ENCODE data around the gene RNF19B. TPM values are rescaled to one million over a fixed set of nuclear protein-coding genes. Genes with fewer than 3 reads are reported as not detected.
A peak's percentile ranks its signal among the peaks of the same experiment; 100 is the strongest.

RNF19B gene
- total and polyA plus RNA-seq, 2 of the 13 experiments (the other 11 are each of a cell fraction or from before 2014, with no cell fraction given): 15.3 to 22.5 TPM

- TF ChIP-seq PHF21A (CRISPR knock-in tag; IDR thresholded peaks at IDR 0.05) (no peak), BCL6 (CRISPR knock-in tag; IDR thresholded peaks at IDR 0.05) (no peak), E2F5 (CRISPR knock-in tag; conservative IDR thresholded peaks at IDR 0.05) (peak; percentile 48; the same call in 1 of the 2 replicates), PAX8 (CRISPR knock-in tag; IDR thresholded peaks at IDR 0.05; ENCODE audit: borderline replicate concordance) (no peak; the same call in 1 of the 2 replicates), STAT6 (CRISPR knock-in tag; IDR thresholded peaks at IDR 0.05; ENCODE audit: borderline replicate concordance) (no peak), NR2C2 (CRISPR knock-in tag; IDR thresholded peaks at IDR 0.05; ENCODE audit: borderline replicate concordance) (no peak), SMARCC2 (IDR thresholded peaks at IDR 0.05) (no peak), REST (IDR thresholded peaks at IDR 0.05; ENCODE audit: borderline replicate concordance in 1 of 2, low read depth in 1 of 2, low read length in 2 of 2) (no peak; a peak in 1 of 4 replicates), PITX1 (CRISPR knock-in tag; IDR thresholded peaks at IDR 0.05) (no peak), CREM (IDR thresholded peaks at IDR 0.05) (no peak), CREM (CRISPR knock-in tag; IDR thresholded peaks at IDR 0.05) (no peak), STAT5B (CRISPR knock-in tag; IDR thresholded peaks at IDR 0.05) (no peak; the same call in 1 of the 2 replicates), JUNB (CRISPR knock-in tag; IDR thresholded peaks at IDR 0.05; ENCODE audit: borderline replicate concordance) (no peak), THAP7 (CRISPR knock-in tag; IDR thresholded peaks at IDR 0.05) (no peak), THYN1 (CRISPR knock-in tag; IDR thresholded peaks at IDR 0.05; ENCODE audit: borderline replicate concordance, low read depth) (no peak), SALL1 (CRISPR knock-in tag; IDR thresholded peaks at IDR 0.05) (peak; percentile 48; the same call in 1 of the 2 replicates), HNRNPLL (IDR thresholded peaks at IDR 0.05; ENCODE audit: low read depth, low read length, poor library complexity, severe bottlenecking) (no peak), NPAS2 (CRISPR knock-in tag; IDR thresholded peaks at IDR 0.05; ENCODE audit: borderline replicate concordance) (no peak), CBX5 (CRISPR knock-in tag; IDR thresholded peaks at IDR 0.05; ENCODE audit: borderline replicate concordance) (no peak)
- TF ChIP-seq, protein P1, sequence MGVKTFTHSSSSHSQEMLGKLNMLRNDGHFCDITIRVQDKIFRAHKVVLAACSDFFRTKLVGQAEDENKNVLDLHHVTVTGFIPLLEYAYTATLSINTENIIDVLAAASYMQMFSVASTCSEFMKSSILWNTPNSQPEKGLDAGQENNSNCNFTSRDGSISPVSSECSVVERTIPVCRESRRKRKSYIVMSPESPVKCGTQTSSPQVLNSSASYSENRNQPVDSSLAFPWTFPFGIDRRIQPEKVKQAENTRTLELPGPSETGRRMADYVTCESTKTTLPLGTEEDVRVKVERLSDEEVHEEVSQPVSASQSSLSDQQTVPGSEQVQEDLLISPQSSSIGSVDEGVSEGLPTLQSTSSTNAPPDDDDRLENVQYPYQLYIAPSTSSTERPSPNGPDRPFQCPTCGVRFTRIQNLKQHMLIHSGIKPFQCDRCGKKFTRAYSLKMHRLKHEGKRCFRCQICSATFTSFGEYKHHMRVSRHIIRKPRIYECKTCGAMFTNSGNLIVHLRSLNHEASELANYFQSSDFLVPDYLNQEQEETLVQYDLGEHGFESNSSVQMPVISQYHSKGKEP (CRISPR knock-in tag; IDR thresholded peaks at IDR 0.05): no peak
Observed at GRCh38 chr1:32963746-32964460, 706 bp downstream of the RNF19B start (continued).
